Renal cortical epithelial cell (primary cell): ENCODE measurements around the gene PNCK. TPM values are rescaled to one million over a fixed set of nuclear protein-coding genes. Genes with fewer than 3 reads are reported as not detected.
A peak's percentile ranks its signal among the peaks of the same experiment; 100 is the strongest.
"Not testable (repeated sequence)": the region's sequence is repeated elsewhere in the genome, so short reads cannot be mapped to it uniquely, and the experiment has no call there.

Experiments
- DNase-seq: peaks from one replicate; pipeline ENCODE4 v3.0.0-alpha.2; 2011; ENCODE audit warnings: low read depth
- total RNA-seq: library from RNA; depleted of rRNA; stranded (reverse); fragments of >200 nt; gene quantifications from 2 replicates; pipeline ENCODE4 v1.2.3, GENCODE V29; 2014

The PNCK gene
- total RNA-seq, 1 donor from 2014 or later = 0.75 TPM

DNA sequence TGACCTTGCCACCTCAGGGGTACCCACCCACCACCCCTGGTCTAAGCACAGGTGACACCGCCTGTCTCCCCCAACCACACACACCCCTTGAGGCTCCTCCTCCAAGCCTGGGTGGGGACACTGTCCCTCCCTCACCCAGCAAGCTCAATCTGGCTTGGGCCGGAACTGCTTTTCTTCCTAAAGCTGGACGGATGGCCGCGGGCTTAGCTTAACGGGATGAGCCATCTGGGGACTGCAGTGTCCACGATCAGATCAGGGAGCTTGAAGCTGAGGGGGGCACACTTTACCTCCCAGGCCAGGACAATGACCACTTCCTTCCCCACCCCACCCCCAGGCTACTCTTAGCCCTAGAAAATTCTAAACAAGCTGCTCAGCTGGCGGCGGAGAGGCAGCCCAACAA lies 13.1 kb upstream of the PNCK start:
- DNase-seq = no peak

DNA sequence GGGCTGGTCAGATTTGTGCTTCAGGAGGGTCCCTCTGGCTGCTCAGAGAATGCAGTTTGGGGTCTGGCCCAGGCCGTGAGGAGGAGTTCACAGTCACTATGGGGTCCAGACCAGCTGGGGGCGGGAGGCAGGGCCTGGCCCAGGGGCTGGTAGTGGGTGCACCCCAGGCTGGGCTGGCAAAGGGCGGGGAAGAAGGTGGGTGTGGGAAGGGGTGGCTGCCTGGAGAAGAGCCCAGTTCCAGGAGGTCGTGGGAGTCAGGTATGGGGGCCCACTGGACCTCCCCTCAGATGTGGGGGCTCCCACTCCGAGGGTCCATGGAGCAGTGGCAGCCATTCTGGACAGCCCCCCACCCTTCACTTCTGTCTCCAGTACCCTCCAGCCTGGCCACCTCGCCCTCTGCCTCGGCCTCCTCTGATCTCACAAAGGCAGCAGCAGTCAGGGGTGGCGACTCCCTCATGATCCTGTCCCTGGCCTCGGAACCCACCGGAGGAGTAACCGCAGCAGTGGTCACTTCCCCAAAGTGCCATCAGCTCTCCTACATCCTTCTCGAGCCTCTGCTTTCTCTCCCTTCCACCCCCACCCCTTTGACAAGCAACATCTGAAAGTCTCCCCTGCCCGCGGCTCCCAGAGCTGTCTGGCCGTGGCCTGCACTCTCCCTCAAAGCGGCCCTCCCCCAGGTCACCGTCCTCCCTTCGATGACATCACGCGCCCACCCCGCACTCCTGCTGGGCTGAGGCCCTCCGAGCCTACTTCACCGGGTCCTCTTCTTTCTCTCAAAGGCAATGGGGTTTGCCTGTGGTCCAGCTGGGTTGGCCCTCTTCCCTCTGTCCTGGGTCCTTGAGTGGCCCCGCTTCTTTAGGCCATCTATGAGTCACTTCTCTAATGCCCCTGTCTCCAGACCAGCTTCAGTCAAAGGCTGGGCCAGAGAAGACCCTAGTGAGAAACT lies 12.4 kb upstream of the PNCK start:
- DNase-seq = no peak

DNA sequence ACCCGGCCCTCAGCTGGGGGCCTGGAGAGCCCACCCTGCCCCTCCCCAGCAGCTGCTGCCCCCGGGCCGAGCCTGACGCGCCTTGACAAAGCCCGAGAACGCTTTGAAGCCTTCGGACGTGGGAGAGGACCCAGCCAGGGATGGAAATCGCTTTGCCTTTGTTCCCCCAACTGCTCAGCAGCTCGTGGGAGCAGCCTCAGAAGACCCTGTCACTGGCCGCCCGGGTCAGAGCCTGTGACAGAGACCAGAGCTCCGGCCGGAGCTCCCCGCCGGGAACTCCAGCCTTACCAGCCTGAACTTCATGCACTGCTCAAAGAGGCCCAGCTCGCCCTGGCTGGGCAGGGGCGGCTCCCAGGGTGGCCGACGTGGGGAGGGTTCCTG lies 11.5 kb upstream of the PNCK start:
- no peak for DNase-seq

DNA sequence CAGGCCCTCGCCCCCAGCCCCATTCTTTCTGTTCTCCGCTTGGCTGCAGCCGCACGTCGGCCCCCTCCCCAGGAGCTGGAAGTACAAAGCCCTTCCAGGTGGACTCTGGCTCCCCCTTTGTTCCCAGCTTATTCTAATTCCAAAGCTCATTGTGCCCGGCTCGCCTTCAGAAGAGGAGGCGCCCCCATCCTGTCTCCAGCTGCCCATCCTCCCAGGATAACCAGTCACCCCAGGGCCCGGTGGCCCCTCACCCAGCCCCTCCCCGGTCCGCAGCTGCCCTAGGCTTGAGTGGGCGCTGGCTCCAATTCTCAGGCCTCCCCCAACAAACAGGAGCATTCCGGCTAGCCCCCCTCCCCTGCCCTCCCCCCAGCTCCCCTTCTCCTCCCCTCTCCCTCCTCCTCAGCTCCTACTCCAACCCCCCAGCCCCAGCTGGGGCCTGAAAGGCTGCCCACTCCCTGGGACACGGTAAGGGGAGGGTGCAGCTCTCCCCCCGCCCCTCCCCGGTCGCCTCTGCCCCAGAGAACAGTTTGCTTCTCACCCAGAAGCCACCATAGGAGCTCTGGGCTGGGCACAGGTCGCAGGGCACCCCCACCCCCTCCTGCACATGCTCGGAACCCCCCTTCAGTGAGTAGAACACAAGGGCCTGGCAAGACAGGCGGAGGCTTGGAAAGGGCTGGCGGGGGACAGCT lies 11.0 kb upstream of the PNCK start:
- DNase-seq = no peak

DNA sequence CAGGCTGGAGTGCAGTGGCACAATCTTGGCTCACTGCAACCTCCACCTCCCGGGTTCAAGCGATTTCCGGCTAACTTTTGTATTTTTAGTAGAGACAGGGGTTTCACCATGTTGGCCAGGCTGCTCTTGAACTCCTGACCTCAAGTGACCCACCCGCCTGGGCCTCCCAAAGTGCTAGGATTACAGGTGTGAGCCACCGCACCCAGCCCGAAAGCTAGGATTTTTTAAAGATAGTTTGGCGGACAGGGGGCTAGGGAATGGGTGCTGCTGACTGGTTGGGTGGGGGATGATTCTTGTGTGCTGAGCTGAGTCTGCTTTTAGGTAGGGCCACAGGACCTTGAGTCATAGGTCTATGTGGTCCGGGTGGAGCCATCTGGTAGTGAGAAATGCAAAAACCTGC lies 9.9 kb upstream of the PNCK start:
- not testable (repeated sequence) for DNase-seq

DNA sequence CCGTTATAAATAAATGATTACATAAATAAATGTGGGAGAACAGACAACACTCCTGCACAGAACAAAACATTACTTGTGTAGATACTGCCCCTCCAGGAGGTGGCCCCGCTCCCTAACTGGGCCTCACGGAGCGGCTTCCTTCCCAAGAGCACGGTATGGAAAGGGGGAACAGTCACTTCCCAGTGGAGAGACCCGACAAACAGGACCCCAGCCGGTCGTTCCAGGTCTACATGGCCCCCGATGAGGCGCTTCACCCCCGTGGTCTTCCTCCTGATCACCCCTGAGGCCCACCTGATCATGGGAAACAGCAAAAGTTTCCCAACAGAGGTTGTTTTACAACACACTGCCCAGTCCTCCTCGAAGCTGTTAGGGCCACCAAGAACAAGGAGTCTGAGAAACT lies 7.6 kb upstream of the PNCK start:
- no peak for DNase-seq

DNA sequence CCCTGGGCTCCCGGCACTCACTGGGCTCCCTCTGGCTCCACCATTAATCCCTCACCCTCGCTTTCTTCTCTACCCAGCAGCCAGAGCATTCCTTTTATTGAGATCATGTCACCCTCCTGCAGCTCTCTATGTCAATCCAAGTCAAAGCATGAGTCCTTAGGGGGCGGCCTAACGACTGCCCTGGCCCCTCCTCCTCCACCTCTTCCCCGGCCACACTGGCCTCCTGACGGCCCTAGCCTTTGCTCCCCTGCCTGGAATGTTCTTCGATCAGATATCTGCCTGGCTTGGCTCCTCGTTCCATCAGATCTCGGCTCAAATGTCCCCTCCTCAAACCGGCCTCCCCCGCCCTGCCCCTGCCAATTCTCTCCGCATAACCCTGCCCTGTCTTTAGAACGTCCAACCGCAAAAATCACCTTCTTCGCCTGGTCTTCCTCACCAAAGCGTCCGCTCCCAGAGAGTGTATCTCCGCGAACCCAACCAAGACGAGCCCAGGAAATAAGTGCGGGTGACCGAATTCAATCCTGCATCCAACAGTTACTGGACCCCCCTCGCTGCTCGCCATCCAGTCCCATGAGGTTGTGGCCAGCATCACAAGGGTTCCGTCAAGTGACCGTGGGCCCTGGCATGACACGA lies 722 bp upstream of the PNCK start:
- DNase-seq = no peak

DNA sequence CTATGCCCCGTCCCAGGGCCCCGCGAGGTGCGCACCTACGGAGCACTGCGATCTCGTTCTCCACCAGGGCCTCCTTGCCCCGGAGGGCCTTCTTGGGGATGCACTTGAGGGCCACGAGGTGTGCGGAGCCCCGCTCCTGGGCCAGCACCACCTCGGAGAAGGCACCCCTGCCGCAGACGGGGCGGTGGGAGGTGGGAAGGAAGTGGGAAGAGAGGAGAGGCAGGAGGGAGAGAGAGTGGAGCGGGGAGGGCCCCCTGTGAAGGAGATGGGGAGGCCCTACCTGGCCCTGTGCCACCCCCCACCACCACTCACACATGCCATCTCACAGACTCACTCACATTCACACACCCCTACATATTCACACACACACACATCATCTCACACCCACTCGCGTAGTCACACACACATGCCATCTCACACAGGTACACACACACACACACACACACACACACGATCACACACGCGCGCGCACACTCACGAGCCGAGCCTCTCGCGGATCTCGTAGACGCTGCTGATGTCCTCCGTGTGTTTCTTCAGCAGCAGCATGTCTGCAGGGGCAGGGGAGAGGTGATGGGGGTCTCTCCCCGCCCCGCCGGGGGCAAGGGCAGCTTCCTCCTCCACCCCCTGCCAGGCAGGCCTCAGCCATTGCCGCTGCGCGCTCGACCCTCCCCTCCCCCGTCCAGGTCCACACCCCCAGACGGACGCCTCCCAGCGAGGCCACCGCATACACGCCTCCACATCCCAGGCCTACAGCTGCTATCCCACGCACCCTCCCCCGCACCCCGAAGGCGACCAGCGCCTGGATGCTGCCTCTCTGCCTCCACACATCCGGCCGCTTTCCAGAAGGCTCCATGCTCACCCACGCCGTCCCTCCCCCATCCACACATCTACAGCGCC lies 834 bp downstream of the PNCK start:
- no peak for DNase-seq

DNA sequence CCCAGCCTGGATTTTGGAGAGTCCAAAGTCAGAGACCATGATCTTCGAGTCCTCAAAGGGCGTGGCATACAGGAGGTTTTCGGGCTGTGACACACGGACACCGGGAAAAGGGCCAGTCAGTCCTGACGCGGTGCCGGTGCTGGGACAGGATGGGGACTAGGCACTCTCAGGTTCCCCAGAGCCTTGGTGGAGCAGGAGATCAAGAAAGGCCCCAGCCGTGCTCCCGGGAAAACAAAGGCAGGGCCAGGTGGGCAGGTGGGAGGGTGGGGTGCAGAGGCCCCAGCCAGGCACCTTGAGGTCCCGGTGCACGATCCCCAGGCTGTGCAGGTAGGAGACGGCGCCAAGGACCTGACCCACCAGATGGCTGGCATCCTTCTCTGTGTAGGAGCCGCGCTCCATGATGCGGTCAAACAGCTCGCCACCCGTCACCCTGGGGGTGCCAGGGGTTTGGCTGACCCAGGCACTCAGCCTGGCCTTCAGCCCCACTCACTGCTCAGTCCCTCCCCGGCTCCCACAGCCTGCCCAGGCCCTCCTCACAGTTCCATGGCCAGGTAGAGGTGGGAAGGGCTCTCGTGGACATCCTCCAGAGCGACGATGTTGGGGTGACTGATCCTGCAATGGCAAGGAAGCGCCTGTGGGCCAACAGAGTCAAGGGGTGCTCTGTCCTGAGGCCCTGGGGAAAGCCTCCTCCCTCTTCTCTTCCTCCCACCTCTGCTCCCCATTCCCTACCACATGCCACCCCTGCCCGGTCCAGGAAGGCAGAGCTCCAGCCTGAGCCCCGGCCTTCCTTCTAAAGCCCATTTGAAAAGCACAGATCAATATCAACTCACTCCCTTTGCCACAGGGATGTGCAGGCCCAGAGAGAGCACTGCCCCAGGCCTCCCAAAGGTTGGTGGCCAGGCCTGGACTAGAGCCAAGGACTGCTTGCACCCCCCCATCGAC lies 1.8 kb downstream of the PNCK start:
- DNase-seq = no peak

DNA sequence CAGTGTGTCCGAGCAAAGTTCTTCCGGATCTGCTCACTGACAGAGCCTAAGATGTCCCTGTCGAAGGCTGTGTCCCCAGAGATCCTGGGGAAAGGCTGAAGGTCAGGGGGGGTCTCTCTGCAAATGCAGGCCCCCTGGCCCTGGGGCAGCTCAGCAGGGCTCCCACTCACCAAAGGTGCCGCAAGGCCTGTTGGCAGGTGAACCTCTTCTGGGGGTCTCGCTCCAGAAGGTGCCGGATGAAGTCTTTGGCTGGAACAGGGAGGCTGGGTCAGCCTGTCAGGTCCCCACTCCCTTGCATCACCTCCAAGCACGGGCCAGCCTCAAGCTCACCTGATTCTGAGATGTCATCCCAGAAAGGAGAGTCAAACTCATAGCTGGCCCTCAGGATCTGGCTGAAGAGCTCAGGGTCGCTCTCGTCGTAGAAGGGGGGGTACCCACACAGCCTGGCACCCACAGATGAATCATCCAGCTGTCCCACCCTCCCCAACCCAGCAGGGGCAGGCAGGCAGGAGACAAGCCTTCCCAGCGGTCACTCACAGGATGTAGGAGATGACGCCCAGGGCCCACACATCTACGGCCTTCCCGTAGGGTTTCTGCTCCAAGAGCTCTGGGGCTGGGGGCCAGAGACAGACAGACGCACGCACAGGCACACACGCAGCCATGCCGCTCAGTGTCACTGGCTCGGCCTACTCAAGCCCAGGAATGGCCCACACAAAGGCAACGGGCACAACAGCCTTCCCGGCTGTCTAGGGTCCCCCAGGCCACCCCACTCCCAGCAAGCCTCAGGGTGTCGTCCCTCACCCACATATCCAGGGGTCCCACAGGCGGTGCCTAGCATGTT lies 2.6 kb downstream of the PNCK start:
- DNase-seq = no peak

DNA sequence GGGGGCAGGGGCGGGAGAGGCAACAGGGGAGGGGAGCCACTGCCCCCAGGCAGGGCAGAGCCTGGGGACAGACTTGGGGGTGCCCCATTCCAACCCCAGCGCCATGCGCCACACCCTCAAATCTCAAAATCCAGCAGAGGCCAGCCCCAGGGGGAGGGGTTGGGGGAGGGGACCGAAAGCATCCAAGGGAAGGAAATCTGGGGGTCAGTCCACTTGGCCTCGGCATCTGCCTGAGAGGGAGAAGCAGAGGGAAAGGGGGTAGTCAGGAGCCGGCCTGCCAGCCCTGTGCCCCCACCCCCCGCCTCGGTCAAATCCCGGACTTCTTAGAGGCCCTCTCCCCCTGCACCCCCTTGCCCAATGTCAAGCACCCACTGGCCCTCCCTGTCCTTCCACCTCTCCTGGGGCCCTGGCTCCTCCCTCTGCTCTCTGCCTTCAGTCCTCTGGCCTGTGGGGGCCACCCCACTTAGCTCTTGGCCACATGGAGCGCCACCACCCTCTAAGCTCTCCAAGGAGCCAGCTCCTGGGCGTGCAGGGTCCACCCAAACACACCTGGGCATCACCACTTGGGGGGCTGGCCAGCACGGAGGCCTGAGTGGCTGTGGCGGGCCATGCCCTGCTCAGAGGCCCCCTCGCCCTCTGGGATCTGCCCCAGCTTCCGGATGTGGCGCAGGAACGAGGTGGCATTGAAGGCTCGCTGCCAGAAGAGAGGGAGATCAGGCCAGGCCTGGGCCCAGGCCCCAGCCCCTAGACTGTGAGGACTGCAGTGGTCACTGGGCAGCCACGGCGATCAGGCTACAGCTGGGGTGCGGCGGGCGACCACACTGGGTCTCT lies 3.5 kb downstream of the PNCK start:
- DNase-seq = no peak

DNA sequence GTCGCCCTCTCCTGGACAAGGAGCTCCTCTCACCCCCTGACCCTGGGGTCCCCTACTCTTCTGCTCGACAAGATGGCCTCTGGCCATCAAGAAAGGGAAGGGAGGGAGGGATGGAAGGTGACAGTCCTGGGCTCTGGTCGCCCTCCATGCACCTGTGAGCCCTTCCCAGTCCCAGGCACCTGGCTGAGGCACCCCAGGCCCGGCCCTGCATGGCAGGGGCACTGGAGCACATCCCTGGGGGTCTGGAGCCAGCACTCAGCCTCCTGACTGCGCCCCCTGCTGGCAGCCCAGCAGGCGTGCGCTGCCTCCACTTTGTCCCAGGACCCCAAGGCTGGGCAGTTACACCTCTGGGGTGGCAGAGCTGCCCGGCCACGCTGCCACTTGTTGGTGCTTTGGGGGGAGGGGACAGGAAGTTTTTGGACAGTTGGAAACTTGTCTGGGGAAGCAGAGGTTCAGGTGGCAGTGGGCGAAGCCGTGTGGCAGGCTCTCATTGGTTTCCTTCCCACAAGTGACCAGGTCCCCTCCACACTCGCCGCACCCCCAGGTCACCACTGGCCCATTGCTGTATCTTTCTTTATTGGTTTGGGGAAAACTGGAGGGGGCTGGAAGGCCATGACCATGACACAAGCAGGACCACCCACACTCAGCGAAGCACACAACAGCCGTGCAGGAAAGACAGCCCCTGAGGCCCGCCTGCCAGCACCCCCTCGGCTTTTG lies 4.3 kb downstream of the PNCK start:
- no peak for DNase-seq

DNA sequence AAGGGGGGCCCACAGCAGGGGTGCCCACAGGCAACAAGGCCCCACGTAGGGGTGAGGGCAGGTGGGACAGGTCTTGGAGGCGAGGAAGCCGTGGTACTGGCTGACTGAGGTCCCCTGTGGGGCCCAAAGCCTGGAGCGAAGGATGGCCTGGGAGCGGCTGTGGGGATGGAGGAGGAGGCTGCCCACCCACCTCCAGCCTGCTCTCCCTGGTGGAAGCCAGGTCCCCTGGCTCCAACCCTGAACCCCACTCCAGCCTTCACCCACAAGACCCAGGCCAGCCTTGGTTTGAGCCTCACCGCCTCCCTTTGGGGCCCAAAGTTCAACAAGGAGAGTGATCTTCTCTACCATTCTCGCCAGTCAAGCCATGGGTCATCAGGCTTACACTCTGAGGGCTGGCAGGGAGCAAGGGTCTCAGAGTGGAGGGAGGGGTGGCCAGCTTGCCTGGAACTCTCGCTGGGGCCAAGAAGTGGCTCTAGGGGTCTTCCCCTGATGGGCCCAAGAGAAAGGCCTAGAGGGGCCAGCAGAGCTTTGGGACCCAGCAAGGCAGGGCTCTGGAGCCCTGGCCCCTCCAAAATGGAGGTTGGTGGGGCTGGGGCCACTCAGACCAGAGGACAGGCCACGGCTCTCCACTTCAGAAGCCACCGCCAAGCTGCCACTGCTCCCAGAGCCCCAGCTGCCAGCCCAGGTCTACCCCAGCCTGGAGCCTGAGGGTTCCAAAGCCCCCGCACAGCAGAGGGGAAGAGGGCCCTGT lies 5.0 kb downstream of the PNCK start:
- DNase-seq = no peak

DNA sequence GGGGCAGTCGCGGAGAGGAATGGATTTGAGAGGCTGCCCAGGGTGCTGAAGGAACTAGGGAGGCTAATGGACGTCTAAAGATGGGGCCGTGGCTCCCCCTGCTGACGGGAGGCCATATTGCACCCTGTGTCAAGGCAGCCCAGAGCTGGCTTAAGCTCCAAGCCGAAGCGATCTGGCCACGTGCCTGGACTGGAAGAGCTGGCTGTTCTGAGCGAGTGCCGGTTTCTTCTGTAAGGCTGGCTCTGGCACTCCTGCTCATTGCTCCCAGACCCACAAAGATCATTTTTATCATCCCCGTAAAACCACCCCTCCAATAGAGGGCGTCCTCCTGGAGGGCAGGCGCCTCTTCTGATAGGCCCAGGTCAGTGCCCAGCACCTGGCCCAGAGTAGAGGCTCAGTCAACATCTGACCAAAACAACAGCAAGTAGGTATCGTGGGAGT lies 5.6 kb downstream of the PNCK start:
- peak; percentile 47 for DNase-seq

DNA sequence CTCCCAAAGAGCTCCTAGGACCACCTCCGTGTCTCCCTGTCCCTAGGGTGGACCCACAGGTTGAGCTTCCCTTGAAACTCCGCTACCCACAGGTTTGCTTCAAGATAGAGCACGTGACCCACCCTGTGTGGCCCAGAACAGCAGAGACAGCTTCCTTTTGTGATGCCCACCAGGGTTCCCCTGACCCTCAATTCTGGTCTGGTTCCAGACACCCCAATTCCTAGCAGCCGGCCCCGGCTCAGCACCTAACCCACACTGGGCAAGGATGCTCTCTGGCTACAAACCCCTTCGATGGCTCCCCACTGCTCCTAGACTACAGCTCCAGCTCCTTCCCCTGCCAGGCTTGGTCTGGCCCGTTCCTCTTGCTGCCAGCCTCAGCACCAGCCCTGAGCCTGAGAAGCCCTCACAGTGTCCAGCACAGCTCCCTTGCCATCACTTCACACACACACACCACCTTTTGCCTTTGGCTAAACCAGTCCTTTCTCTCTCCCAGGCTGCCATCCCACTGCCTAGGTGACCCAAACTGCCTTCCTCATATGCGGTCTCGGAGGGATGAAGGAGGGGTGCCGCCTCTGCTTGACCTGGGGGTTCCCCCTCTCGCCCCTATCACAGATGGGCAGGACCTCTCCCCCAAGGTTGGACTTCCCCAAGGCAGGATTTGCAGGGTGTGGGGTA lies 6.2 kb downstream of the PNCK start:
- DNase-seq = no peak

DNA sequence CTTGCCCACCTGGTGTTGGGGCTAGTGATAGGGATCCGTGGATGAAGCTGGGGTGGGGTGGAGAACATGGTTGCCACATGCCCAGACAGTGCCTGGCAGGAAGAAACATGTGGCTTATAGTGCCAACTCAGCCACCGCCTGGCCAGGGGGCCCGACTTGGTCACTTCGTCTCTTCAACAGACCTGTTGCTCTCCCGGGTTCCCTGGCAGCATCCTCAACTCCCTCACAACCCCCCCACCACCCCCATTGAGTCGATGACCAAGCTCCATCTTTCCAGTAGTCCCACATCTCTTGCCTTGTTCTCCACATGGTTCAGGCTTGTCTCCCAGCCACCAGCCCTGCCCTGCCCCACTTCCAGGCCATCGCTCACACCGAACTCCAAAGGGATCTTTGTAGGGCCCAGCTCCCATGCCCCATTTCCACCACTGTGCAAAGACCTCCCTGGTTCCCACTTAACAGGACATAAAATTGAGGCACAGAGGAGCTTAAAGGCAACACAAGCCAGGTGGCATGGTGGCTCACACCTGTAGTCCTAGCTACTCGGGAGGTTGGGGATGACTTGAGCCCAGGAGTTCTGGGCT lies 7.8 kb downstream of the PNCK start:
- DNase-seq = no peak
